UCSD-AML1 (cell line): ENCODE measurements around the gene ERICH6.

Source experiments
- DNase-seq: peaks from one replicate; lab custom pipeline; 2025; ENCODE audit not compliant: unreplicated experiment; lab: John Stamatoyannopoulos, UW

ERICH6 gene

DNA sequence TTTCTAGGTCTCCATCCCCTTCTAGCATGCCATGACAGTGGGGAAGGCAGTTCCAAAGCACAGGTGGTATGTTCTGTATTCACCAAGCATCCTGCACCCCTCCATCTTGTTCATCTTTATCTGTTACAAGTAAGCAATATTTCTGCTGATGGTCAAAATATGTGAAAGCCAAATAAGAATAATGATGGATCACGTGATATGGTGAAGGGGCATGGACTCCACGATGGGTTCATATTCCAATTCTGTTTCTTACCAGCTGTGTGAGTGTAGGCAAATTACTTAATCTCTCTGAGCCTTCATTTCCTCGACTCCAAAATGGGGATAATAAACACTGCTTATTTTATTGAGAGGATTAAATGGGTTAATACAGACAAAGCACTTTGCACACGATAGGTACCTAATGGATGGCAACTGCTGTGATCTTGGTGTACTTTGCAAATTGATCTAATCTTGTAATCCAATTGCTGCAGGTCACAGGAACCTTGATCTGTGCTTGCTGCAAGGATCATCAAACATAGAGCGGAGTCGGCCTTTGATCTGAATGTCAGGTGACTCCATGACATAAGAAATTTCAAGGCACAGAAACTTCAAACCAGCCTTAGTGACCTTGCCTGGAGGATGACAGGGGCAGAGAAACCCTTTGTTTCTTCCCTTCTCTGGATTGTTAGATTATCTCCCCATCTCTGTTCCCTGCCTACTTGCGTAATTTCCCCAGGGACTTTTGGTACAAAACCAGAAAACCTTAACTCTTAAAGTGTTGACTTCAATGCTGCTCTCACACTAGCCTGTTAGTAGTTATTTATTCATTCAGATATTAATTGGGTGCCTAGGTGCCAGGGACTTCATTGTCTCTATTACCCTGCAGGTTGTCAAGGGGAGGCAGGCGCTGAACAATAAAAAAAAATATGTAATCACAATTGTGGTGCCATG lies 33.4 kb upstream of the ERICH6 start:
- DNase-seq = no peak

- no peak for DNase-seq
These were observed 32.6 kb upstream of the ERICH6 start for GRCh38 chr3:150736316-150736719.

DNA sequence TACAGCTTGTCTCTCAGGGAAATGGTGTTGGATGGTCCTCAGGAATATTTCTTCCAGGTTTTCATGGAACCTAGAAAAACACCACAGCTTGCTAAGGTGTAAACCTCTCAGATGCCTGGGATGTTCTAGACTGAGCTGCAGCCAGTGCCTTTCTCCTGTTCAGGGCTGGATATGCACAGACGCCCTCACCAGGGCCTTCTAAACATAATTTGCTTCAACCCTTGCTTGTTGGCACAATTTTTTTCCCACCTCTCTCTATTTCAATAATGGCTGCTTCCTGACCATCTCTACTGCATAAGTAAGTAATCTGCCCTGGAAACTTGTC lies 31.0 kb upstream of the ERICH6 start:
- DNase-seq = no peak

DNA sequence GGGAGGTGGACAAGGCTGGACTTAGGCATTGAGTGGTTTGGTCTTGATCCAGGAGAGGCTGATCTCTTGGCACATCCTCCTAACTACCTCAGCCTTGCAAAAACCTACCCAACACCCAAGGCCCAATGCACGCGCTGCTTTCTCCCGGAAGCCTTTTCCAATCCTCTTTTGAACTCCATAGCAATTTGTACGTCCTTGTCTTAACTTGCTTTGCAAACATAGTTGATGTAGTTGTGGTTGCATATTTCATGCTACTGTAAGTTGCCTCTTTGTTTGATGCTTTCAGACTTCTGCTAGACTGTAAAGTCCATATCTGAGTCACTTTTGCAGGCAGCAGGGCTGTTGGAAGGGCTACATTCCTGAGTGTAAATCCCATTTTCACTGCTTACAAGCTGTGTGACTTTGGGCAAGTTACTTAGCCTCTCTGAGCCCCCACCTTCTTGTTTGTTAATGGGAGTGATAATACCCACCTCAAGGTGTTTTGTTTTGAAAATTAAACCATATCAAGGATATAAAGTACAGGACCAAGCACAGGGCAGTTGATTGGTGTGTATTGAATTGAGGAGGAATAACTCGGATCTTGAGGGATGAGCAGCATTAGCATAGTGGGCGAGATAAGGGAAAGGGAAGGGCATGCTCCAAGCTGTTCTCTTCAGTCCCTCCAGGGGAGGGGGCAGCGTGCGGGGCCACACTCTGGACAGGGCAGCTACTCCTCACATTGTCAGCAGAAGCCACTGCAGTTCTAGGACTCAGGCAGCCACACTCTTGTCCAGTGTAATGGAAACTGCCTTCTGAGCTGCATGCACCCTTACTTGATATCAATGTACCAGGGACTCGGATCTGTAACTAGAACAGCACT lies 30.4 kb upstream of the ERICH6 start:
- no peak for DNase-seq

DNA sequence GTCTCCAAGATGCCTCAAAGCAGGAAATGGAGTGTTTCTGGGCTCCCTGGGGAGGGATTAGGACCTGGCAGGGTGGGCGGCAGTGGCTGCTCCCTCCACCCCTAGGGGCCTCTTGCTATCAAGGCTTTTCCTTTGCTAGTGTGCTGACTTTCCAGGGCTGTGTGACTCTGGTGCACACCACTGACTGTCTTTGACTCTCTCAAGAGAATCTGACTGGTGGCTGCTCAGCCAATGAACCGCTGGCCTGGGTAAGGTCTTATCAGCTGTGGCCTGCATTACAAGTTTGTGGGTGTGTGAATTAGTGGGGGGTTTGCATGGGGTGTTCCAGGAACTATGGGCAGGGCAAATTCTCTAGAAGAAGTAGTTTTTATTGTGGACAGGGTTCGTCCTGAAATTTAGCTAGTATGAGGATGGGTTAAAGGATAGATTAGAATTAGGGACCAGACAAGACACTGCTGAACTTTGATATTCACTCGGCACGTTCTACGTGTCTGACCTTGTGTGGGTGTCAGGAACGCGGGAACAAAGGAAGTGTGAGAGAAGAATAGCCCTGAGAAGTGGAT lies 29.7 kb upstream of the ERICH6 start:
- DNase-seq = peak; percentile 47

DNA sequence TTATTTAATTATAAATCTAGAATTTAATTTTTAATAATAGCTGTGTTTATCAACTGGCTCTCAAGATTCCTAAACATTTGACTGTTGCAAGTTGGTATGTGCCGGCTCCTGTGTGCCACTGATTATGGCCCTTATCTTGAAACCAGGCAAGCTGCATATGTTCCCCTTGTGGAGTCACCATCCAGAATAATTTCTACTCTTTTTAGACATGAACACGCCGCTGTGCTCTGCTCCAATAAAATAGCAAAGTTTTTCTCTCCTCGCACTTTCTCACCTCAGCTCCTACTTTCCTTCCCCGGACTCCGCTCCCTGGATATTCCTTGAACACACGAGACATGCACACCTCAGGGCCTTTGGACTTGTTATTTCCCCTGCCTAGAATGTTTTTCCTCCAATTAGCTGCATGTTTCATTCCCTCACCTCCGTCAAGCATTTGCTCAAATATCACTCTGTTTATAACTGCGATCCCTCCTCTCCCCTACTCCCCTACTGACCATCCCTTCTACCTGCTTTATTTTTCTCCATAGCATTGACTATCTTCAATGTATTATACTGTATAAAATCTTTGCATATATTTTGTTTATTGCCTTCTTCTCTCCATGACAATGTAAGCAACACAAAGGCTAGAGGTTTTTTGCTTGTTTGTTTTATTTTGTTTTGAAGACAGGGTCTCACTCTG lies 26.1 kb upstream of the ERICH6 start:
- DNase-seq = no peak

DNA sequence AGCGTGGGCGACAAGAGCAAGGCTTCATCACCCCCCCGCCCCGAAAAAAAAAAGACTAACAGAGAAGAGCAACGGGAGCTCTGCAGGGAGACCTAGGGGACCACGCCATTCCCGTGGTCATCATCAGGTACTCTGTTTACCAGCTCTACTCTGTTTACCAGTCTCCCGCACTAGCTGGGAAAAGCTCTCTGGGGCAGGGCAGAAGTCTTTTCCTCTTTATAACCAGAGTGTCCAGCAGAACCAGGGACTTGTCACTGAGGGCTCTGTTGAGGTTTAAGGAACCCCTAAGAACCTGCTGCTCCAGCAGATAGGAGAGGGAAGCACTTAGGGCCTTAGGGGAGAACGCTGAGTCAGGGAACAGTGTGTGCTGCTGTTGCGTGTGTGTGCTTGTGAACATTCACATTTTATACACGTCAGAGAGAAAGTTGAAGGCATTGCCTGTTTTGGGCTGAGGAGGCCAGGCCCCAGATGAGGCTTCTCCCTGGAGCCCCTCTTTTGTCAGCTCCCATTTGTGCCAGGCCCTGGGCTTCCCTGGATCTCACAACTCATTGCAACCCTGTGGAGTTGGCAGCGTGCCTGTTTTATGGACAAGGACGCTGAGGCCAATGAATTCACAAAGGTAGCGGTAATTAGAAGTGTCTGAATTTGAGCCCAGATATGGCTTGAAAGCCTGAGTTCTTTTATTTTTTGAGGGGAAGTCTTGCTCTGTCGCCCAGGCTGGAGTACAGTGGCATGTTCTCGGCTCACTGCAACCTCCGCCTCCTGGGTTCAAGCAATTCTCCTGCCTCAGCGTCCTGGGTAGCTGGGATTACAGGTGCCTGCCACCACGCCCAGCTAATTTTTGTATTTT lies 24.2 kb upstream of the ERICH6 start:
- no peak for DNase-seq

GRCh38 chr3:150725548-150725947 lies 21.8 kb upstream of the ERICH6 start:
- DNase-seq = no peak

- no peak for DNase-seq
These were observed 20.2 kb upstream of the ERICH6 start for GRCh38 chr3:150723946-150724345.

- no peak for DNase-seq
These were observed 18.5 kb upstream of the ERICH6 start for GRCh38 chr3:150722267-150722666.

GRCh38 chr3:150721285-150722130 lies 17.8 kb upstream of the ERICH6 start:
- no peak for DNase-seq

DNA sequence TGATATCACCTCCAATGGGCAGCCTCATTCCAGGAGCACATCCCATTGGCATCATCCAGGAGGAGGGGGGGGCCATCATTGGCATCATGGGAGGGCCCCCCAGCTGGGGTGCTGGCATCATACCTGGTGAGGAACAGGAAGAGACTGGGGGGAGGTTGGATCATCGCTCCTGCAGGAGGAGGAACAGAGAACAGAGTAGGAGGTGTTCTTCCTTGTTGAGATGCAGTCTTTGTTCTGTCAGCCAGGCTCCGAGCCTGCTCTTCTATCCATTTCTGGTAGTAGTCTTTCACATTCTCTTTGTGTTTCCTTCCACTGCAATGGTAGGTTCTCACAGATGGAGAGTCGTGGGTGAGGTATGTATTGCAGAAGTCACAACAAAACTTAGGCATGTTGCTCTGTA lies 16.7 kb upstream of the ERICH6 start:
- no peak for DNase-seq

DNA sequence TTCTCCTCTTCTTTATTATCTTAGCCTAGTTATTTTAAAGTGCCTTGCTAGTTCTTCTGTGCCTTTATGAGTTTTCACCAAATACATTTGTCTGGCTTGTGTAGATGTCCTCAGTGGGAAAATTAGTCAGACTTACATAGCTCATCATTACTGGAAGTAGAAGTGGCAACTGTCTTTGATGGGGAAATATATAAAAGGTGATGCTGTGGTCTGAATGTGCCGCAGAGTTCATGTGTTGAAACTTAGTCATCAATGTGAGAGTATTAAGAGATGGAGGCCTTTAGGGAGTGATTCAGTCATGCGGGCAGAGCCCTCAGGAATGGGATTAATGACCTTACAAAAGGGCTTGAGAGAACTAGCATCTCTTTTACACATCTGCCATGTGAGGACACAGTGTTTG lies 6.4 kb upstream of the ERICH6 start:
- DNase-seq = no peak

GRCh38 chr3:150703299-150703755 lies 393 bp downstream of the ERICH6 start:
- no peak for DNase-seq

- DNase-seq = no peak
These were observed 4.6 kb downstream of the ERICH6 start for GRCh38 chr3:150699068-150699639.

DNA sequence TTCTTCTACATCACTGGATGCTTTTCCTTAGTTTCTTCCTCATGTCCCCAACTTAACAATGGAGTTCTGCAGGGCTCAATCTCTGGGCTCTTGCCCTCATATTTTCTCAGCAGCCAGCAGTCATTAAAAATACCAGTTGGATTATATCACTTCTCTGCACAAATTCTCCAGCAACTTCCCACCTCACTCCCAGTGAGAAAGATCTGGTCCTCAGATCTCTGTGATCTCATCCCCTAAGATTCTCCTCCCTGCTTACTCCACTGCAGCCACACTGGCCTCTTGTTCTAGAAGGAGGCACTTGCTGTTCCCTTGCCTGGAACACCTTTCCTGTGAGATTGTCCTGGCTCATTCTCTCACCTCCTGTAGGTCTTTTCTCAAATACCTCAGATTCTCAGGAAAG lies 6.1 kb downstream of the ERICH6 start:
- DNase-seq = no peak

DNA sequence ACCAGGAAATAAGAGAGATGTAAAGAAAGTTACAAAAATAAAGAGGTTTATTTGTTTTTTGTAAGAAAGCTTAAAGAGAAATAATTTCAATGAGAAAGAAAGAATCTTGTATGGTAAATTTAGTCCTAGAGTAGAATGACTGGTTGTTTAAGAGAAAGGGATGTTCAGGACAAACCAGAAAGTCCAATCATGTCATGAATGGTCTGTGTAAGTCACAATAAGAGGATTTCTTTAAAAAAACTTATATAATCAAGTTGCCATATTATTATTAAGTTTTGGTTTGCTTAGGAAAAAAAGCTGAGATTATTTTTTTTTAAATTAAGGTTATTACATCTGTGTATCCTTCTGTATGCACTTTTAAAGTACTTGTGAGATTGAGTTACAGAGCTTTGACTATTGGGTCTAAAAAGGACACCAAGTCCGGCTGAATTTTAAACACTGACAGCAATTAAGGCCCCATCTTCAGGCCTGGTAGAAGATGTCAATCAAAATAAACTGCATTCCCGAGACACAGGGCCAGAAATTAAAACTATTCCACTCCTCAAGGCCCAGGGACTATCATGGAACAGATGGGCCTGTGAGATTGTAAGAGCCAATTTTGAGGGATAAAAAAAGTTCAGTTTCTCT lies 12.2 kb downstream of the ERICH6 start:
- DNase-seq = no peak

GRCh38 chr3:150687613-150688012 lies 16.1 kb downstream of the ERICH6 start:
- no peak for DNase-seq

GRCh38 chr3:150682824-150683223 lies 20.9 kb downstream of the ERICH6 start:
- DNase-seq = no peak
